Femur (tissue), 1 donor: ENCODE measurements around the gene SYMPK.
A peak's percentile ranks its signal among the peaks of the same experiment; 100 is the strongest.
"Not testable (repeated sequence)": the region's sequence is repeated elsewhere in the genome, so short reads cannot be mapped to it uniquely, and the experiment has no call there.

Source experiments
- DNase-seq: peaks from one replicate; pipeline ENCODE4 v3.0.0-alpha.2; 2017

The SYMPK gene

GRCh38 chr19:45800070-45800553 lies 62.8 kb downstream of the SYMPK start:
- DNase-seq = no peak

GRCh38 chr19:45799541-45799940 lies 63.4 kb downstream of the SYMPK start:
- not testable (repeated sequence) for DNase-seq

- DNase-seq = peak; percentile 76
Observed at GRCh38 chr19:45798995-45799517, 63.9 kb downstream of the SYMPK start.

GRCh38 chr19:45794627-45795026 lies 68.3 kb downstream of the SYMPK start:
- no peak for DNase-seq

GRCh38 chr19:45793876-45794275 lies 69.1 kb downstream of the SYMPK start:
- no peak for DNase-seq

GRCh38 chr19:45793178-45793564 lies 69.8 kb downstream of the SYMPK start:
- no peak for DNase-seq

- peak; percentile 100 for DNase-seq
Observed at GRCh38 chr19:45792470-45793177, 70.3 kb downstream of the SYMPK start, which contains the start of gene DMWD. DMWD (minus strand) TSS chr19:45792845; CDS start chr19:45792756, 89 bp downstream.

GRCh38 chr19:45791744-45792469 lies 71.0 kb downstream of the SYMPK start:
- no peak for DNase-seq

GRCh38 chr19:45790942-45791341 lies 72.0 kb downstream of the SYMPK start:
- DNase-seq = no peak

GRCh38 chr19:45789035-45789786 lies 73.7 kb downstream of the SYMPK start:
- no peak for DNase-seq

- DNase-seq = no peak
Observed at GRCh38 chr19:45786533-45786894, 76.4 kb downstream of the SYMPK start.

- DNase-seq = peak; percentile 28
Observed at GRCh38 chr19:45785781-45786532, 77.0 kb downstream of the SYMPK start.

GRCh38 chr19:45785097-45785496 lies 77.8 kb downstream of the SYMPK start:
- peak; percentile 22 for DNase-seq

GRCh38 chr19:45784096-45784495 lies 78.9 kb downstream of the SYMPK start:
- no peak for DNase-seq

- DNase-seq = peak; percentile 84
Observed at GRCh38 chr19:45782820-45783785, 79.8 kb downstream of the SYMPK start.

GRCh38 chr19:45782162-45782691 lies 80.7 kb downstream of the SYMPK start, which contains the start of gene DMPK:
DMPK (minus strand) TSS chr19:45782490; CDS start chr19:45782352, 138 bp downstream.
- peak; percentile 74 for DNase-seq

GRCh38 chr19:45781214-45782161 lies 81.5 kb downstream of the SYMPK start:
- peak; percentile 75 for DNase-seq

- no peak for DNase-seq
Observed at GRCh38 chr19:45780448-45781213, 82.3 kb downstream of the SYMPK start.

- DNase-seq = no peak
Observed at GRCh38 chr19:45780146-45780447, 82.8 kb downstream of the SYMPK start.
